Stimulated activated CD8-positive, alpha-beta memory T cell treated with anti-CD3 and anti-CD28 coated beads, Interleukin-4, amount 100 ng/mL, for 24 hours (primary cell): ENCODE data around the gene PTCRA.
"Not testable (repeated sequence)": the region's sequence is repeated elsewhere in the genome, so short reads cannot be mapped to it uniquely, and the experiment has no call there.

Experiments
- DNase-seq: peaks from one replicate; pipeline ENCODE4 v3.0.0-alpha.2; 2020; ENCODE audit warnings: low read depth

PTCRA gene

DNA sequence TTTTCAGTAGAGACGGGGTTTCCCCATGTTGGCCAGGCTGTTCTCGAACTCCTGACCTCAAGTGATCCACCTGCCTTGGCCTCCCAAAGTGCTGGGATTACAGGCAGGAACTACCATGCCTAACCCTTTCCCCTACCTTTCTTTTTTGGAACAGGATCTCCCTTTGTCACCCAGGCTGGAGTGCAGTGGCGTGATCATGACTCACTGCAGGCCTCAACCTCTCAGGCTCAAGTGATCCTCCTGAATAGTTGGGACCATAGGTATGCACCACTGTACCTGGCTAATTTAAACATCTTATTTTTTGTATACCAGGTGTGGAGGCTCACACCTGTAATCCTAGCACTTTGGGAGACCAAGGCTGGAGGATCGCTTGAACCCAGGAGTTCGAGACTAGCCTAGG is 25.5 kb downstream of the PTCRA start:
- DNase-seq, result not testable (repeated sequence)

DNA sequence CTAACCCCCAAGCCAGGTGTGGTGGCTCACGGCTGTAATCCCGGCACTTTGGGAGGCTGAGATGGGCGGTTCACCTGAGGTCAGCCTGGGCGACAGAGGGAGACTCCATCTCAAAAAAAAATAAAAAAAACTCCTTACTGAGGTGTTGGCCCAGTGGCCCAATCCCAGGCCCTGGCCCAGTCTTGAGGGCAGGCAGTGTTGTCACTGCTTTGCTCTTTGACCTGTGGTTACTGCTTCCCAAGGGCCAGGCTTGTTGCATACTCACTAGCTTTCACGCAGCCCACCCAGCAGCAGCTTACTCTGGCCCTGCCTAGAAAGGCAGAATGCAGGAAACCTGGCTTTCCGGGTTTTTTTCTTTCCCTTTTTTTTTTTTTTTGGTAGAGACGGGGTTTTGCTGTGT is 26.6 kb downstream of the PTCRA start:
- no peak for DNase-seq

DNA sequence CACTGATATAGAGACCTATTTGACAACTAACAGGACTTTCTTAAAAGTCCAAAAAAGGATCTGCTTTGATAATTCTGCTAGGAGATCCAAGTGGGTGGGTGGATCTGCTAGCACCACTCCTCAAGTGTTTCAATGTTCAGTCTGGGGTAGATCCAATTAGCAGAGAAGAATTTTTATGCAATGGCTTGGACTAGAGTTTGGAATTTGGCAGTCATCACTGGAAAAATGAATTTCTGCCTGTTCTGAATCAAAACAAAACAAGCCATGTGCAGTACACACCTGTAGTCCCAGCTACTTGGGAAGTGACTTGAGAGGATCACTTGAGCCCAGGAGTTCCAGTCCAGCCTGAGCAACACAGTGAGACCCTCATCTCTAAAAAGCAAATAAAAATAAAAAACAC is 32.1 kb downstream of the PTCRA start:
- DNase-seq, result no peak

DNA sequence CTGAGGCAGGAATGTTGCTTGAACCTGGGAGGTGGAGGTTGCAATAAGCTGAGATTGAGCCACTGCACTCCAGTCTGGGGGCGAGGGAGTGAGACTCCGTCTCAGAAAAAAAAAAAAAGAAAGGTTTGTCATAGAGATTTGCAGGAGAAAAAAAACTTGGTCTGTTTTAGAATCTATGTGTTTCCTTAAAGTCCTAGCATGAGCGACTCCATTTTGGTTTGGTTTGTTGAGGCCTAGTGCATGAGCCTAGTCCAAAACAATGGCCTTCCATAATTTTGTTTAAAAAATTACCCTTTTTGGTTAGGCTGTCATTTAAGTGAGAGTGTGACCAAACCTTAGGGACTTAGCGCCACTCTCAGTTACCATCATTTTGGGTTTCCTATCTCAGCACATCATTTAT is 36.5 kb downstream of the PTCRA start:
- no peak for DNase-seq

DNA sequence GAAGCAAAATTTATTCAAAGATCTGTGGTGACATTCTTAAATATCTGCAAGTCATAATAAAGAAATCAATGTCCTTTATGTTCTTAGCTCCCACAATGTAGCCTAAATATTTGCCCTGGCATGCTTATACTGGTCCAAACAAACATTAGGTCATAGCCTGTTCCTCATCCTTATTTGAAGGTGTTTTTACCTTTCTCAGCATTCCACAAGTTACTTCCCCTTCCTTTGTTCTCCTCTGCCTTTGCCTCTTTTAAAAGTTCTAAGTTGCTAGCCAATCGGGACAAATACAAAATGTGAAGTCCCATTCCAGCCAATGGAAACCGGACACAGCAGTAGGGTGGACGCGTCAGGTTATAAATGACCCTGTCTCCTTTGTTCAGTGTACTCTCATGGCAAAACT is 38.6 kb downstream of the PTCRA start:
- DNase-seq, result not testable (repeated sequence)

DNA sequence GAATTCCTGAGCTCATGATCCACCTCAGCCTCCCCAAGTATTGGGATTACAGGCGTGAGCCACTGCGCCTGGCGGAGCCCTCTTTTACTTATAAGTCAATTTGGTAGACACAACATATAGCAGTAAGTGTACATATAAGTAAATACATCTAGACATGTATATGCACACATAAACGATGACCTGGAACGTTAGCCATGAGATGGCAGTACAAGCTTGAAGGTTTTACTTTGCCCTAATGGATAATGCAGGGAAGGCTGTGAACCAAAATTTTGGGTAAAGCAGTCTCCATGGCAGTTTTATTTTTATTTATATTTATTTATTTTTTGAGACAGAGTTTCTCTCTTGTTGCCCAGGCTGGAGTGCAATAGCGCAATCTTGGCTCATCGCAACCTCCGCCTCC is 42.3 kb downstream of the PTCRA start:
- no peak for DNase-seq

DNA sequence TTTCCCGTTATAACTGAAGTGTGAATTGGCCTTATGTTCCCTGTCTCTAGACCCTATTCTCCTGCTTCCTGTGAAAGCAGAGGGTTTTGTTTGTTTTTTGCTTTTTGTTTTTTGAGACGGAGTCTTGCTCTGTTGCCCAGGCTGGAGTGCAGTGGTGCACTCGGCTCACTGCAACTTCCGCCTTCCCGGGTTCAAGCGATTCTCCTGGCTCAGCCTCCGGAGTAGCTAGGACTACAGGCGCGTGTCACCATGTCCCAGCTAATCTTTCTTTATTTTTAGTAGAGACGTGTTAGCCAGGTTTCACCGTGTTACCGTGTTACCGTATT is 44.0 kb downstream of the PTCRA start:
- DNase-seq, result no peak

DNA sequence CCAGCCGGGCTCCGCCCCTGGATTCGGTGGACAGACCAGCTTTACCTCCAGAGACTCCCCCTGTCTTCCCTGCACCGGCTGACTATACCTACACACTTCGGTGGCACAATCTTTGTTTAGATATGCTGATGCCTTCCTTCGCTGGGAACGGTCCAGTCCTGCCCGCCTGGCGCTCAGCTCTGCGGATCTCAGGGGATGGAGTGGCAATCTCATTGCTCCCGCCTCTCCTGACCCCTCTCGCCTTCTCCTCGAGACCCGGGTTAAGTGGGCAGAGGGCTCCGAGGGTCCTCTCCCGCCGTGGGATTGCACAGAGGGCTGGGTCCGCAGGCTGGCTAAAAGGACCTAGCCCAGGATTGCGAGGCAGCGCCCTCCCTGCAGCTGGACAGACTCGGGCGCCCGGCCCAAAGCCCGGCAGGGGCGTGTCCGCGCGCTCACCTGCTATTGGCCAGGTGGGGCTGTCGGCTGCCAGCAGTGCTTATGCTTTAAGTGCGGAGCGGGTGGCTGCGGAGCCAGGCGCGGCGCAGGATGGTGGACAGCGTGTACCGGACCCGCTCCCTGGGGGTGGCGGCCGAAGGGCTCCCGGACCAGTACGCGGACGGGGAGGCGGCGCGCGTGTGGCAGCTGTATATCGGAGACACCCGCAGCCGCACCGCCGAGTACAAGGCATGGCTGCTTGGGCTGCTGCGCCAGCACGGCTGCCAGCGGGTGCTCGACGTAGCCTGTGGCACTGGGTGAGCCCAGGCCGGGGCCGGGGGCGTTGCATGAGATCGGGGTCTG is 44.6 kb downstream of the PTCRA start, which contains the start of gene GNMT:
Gene GNMT (plus strand): TSS at position 512 of the 777 bp plus-strand sequence. CDS start 14 bp downstream, at position 526.
- DNase-seq, result no peak

DNA sequence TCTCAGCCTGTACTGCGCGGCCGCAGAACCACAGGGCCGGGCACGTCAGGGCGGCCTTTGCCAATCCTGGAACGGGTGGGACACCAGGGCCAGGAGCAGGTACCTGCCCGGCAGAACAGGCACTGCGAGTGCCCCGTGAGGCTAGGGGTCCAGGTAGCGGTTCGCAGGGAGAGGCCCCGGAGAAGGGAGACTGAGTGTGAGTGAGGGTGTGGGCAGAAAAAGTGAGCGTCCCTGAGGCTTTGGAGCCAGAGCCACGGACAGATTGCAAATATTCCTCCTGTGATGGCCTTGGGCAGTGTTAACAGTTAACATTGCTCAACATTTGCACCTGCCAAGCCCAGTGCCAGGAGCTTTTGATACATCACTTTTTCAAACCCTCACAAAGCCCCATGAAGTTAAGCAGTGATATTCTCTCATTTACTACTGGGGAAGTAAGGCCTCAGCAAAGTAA is 45.2 kb downstream of the PTCRA start:
- DNase-seq, result no peak

DNA sequence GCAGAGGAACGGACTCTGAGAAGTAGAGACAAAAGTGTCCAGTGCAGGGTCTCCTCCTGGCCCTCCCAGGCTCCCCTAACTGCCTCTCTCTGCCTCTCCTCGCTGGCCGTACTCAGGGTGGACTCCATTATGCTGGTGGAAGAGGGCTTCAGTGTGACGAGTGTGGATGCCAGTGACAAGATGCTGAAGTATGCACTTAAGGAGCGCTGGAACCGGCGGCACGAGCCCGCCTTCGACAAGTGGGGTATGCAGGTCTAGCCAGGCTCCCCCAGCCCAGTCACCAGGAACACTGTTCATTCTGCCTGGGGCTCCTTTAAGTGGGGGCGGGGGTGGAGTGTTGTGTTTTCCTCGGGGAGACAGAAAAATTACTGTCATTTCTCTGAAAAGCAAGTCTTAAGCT is 46.2 kb downstream of the PTCRA start:
- DNase-seq, result no peak

DNA sequence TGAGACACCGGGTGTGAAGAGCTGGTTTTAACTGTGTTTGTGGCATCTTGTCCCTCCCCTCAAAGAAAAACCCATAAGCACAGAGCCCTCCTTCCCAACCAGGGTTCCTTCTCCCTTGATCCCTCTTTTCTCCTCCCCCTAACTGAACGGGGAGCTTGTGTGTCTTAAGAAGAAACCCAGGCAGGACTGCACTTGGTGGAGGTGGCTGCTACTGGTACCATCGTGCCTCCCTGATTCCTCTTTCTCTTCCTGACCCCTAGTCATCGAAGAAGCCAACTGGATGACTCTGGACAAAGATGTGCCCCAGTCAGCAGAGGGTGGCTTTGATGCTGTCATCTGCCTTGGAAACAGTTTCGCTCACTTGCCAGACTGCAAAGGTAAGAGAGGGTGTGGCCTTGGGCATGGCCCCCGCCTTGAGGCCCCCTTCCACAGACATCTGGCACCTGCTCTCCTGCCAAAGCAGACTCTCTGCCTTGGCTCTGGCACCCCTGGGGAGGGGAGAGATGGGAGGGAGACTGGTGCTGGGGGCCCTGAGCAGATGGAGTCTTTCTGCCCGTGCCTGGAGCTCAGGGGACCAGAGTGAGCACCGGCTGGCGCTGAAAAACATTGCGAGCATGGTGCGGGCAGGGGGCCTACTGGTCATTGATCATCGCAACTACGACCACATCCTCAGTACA is 46.8 kb downstream of the PTCRA start:
- no peak for DNase-seq

DNA sequence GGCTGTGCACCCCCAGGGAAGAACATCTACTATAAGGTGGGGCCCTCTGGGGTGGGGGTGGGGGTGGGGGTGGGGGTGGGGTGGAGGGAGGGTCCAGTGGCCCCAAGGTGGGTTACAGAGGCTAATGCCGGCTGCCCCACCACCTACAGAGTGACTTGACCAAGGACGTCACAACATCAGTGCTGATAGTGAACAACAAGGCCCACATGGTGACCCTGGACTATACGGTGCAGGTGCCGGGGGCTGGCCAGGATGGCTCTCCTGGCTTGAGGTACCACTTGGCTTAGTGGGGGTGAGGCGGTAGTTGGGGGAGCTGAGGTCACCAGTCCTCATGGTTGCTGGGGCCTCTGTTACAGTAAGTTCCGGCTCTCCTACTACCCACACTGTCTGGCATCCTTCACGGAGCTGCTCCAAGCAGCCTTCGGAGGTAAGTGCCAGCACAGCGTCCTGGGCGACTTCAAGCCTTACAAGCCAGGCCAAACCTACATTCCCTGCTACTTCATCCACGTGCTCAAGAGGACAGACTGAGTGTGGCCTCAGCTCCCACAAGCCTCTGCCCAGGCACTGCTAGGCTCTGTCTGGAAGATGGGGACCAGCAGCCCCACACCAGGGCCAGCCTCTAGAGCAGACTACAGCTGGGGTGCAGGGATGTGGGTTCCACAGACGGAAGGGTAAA is 47.5 kb downstream of the PTCRA start:
- DNase-seq, result no peak

DNA sequence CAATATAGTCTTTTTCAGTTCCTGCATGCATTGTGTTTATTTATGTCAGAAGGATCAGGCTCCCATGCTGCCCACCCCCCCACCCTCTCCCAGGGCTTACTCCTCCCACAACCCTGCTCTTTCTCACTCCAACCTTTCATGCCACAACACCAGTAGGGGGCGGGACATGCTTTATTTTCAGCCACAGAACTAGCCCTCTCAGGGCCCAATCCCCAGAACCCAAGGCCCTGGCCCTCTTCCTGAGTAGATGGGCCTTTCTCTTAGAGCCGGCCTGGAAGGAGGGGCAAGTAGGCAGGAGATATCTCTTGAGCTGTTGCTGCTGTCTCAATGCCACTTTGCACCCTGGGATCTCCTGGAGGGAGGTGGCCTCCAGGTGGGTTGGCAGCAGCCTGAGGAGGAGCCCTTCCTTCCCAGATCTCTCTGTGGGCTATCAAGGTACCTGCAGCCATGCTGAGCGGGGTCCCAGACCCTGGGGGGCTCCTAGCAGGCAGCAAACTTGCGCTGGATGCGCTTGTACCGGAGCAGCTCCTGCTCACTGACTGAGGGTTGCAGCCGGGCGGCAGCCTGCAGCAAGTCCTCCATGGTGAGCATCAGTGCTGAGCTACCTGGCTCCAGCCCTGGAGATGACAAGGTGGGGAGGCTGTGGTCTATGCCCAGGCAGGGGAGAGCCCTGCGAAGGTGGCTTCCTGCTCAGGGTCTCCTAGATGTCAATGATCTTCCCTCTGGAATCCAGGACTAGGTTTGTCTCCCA is 48.2 kb downstream of the PTCRA start:
- no peak for DNase-seq

DNA sequence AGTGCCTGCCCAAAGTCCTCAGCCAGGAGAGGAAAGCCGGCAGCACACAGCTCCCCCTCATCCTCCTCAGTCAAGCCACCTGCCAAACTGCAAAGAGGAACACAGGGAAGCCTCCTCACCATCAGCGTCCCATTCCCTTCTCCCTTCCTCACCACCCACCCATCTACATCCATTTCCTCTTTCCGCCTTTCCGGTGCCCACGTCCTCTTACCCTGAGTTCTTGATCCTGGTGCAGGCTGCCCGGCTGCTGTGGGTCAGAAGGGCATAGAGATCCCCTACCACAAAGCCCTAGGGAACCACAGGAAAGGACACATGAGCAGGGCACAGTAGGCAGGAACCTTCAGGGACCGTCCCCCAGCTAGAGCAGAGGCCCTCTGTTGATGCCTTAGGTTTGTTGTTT is 50.7 kb downstream of the PTCRA start:
- DNase-seq, result no peak

DNA sequence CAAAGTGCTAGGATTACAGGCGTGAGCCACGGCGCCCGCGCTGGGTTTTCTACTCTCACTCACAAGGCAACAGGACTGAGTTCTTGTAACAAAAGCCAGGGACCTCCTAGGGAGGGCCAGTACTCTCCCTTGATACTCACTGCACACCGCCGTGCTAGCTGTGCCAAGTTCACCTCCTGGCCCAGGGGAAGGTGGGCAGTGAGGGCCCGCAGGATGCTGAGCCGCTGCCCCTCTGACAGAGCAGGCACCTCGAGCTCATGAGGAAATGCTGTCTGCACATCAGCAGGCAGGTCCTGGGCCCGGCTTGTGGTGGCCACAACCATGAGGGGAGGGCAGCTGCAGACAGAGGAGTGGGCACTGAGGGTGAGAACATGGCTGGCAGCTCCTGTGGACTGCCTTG is 51.4 kb downstream of the PTCRA start:
- DNase-seq, result no peak

DNA sequence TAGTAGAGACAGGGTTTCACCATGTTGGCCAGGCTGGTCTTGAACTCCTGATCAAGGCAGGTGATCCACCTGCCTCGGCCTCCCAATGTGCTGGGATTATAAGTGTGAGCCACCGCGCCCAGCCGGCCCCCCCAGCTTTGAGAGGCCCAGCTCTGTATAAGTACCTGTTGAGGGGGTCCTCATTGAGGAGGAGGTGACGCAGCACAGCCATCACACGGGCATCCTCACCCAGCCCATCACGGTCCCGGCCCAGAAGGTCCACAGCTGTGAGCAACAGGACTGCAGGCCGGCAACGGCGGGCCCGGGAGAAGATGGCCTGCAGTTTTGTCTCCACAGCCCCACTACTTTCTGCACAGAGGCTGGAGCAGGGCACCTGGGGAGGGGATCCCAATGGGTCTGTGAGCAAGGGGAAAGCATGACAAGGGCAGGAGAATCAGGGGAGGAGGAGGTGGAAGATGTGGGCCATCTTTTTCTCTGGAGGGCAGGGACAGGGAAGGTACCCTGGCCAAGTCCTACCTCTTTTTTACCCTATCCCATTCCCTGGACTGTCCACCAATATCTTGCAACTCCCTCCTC is 52.4 kb downstream of the PTCRA start:
- no peak for DNase-seq

DNA sequence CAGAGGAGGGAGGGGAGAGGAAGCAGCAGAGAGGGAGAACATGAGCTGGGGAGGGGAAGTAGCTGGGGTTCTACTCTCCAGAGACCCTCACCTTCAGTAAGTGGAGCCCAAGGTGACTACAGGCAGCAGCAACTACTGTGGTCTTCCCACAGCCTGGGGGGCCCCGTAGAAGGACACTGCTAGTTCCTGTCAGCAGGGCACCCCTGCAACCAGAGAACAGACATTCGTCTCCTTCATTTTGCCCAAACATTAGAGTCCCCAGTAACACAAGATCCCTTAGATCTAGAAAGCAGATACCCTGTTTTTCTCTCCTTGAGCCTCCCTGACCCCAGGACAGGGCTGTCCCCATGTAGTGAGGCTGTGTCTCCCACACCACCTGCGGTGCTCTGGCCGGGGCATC is 52.9 kb downstream of the PTCRA start:
- no peak for DNase-seq

DNA sequence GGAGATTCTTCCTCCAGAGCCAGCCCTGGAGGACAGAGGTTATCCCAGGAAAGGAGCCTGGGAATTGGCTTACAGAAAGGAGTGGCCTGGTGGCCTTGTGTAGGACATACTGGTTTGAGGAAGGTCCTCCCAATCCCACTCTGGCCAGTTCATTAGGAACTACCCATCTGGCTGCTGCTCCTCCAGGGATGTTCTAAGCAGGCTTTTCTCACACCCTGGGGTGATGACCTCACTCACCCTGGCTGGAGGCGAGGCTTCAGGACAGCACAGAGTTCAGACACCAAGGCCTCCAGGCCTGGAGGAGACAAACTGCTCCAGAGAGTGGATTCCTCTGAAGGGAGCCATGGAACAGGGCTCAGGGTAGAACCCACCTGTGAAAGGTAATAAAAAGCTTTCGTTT is 53.6 kb downstream of the PTCRA start:
- no peak for DNase-seq

DNA sequence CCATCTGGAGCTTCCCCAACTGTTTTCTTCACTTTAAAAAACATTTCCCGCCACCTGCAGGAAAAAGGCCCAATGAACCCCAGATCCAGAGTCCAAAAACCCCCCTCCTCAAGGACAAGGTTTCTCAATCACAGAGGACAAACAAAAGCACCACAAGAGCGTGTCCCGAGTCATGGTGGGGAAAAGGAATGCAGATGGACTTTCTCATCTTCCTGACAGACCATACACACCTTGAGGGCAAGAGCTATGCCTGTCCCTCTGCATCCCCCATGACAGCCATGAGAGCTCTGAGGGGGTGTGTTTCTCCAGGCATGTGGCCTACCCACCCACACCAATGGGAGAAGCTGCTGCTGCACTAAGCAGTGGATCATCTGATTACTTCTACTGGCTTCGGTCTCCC is 54.1 kb downstream of the PTCRA start:
- no peak for DNase-seq

DNA sequence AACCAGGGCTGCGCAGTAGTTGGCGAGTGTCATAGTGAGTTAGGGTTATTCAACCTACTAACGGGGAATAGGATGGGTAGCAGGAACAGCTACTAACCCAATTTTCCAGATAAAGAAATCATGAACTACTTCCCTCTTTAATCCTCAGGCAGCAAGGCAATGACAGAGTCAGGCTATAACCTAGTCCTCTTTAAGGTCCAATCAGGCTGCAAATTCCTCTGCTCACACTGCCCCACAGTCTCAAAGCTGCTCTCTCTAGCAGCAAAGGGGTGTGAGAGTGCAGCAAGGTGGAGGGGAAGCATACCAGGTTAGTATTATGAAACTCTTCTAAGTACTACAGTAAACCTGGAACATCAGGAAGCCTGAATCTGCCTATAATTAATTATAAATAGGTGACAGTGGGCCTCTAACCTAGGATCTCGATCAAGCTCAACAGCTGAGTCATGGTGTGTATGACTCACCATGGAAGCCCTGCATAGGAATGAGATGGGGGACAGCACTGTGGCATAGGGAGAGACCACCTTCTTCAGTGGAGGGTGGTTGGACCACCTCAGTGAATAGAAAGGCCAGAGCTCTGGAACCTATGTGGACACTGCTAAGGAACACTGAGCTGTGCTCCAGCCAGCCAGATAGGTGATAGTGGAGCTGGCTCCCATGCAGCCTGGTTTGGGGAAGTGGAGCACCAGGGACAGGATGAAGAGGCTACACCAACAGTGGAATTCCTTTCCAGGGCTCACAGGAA is 55.2 kb downstream of the PTCRA start:
- DNase-seq, result no peak

DNA sequence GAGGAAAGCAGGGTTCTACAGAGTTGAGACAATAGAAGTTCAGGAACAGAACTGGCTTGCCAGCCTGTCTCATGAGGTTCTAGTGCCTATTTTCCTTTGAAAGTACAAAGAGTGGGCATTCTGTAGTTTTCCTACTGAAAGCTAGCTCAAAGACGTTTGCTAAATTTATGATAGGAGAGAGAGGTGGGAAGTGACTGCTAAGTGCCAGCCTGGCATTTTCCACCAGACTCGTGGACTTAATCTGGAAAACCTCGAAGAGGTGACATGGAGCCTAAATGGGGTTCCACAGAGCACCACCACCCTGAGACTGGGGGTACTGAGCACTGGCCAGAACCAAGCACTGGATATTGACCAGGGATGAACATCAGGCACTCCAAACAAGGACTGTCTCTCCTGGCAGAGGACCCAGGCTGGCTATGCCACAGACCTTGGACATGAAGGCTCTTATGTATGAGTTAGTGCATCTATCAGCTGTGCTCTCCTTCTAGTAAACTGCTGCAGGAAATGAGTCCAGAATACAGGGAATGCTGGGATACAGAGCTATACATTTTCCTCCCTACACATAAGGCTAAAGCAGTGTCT is 56.0 kb downstream of the PTCRA start:
- no peak for DNase-seq
